ENCODE data around the gene ACTG2.

Gene ACTG2

DNA sequence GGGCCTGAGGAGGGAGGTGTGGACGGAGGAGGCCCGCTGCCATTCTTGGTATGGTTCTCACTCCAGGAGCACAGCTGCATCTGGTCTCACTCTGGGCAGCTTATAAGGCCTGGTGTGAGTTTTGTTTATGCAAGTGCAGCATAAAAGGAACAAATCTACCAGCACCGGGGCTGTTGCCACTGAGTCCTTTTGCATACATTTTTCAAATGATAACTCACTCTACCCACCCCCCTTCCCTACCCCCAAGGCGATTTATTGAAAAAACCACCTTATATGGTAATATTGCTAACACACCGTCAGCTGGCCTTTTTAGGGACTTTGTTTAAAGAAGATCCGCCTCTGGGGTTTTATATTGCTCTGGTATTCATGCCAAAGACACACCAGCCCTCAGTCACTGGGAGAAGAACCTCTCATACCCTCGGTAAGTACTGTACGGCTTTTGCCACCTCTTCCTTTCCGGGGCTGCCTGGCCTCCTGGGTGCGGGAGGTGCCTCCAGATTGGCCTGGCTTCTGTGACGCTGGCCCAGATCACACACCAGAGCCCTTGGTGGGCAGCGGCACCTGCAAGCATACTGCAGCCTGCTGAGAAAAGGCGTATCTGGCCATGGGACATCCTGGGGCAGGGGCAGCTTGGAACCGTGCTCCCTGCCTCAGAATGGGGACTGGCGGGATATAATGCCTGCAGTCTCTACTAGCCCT, at the start of gene ACTG2:
TSS of gene ACTG2 (plus strand) at position 378 of the 699 bp plus-strand sequence. CDS start 8,304 bp downstream, outside the sequence.
- Histone ChIP-seq H3K4me1 (ENCODE audit: control insufficient read depth, insufficient read depth, low read length) (peaks cover 11% of the 10 kb centered on the region), H3K27ac (ENCODE audit: low read depth, low read length) (peak within 1 kb of the TSS; percentile 31; the same call in 1 of the 2 replicates), H3K9me3 (ENCODE audit: control insufficient read depth, insufficient read depth, low read depth, low read length) (no peaks in the 10 kb centered on the region), H3K27me3 (ENCODE audit: control insufficient read depth, insufficient read depth, low read length) (no peaks in the 10 kb centered on the region), H3K4me3 (ENCODE audit: low read depth, low read length) (peak within 1 kb of the TSS; percentile 17; the same call in 1 of the 2 replicates), H3K9ac (ENCODE audit: low read length) (peak within 1 kb of the TSS; percentile 63), H3K36me3 (ENCODE audit: control insufficient read depth, insufficient read depth, low read length) (no peaks in the 10 kb centered on the region)

DNA sequence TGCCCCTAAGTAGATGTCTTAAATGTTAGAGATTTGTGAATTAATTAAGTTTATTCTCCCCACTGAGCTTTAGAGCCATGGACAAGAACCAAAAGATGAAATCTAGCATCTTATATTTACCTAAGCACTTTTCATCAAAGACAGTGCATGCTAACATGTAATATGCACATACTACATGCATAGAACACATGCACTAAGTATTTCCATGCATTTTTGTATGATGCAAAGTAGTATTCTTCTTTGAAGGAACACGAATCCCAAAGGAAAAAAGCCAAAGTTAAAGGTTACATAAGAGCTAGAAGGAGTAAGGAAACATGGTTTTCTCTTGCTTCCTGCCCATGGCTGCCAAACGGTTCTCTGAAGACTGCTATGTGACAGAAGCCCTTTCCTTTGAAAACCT, 48.7 kb upstream of the ACTG2 start:
- Histone ChIP-seq H3K9ac (ENCODE audit: low read length) (no peak overlapping the region), H3K27me3 (ENCODE audit: control insufficient read depth, insufficient read depth, low read length) (no peaks in the 10 kb centered on the region), H3K27ac (ENCODE audit: low read depth, low read length) (no peak overlapping the region), H3K4me1 (ENCODE audit: control insufficient read depth, insufficient read depth, low read length) (no peaks in the 10 kb centered on the region), H3K9me3 (ENCODE audit: control insufficient read depth, insufficient read depth, low read depth, low read length) (no peaks in the 10 kb centered on the region), H3K36me3 (ENCODE audit: control insufficient read depth, insufficient read depth, low read length) (peaks cover 74% of the 10 kb centered on the region), H3K4me3 (ENCODE audit: low read depth, low read length) (no peak overlapping the region)

DNA sequence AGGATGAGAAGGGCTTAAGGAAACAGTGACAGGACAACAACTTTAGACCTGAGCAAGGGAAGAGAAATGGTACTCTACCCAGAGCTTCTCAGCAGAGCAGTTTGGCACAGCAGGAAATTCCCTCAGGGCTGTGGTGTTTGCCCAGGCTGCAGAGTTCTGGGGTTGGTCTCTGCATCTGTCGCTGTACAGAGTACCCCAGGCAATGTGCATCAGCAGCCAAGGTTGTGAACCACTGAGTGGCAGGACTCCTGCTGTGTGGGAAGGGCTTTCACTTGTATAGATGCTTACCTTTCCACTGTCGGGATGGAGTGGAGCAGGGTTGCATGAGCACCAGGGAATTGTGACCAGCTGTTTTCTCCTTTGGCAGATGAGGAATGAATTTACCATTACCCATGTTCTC, 42.8 kb upstream of the ACTG2 start:
- H3K27ac ChIP-seq (ENCODE audit: low read depth, low read length), result no peak overlapping the region
- H3K36me3 ChIP-seq (ENCODE audit: control insufficient read depth, insufficient read depth, low read length), result peaks cover 96% of the 10 kb centered on the region
- H3K4me3 ChIP-seq (ENCODE audit: low read depth, low read length), result no peak overlapping the region
- no peaks in the 10 kb centered on the region for H3K9me3 ChIP-seq (ENCODE audit: control insufficient read depth, insufficient read depth, low read depth, low read length)
- H3K4me1 ChIP-seq (ENCODE audit: control insufficient read depth, insufficient read depth, low read length), result no peaks in the 10 kb centered on the region
- no peak overlapping the region for H3K9ac ChIP-seq (ENCODE audit: low read length)
- H3K27me3 ChIP-seq (ENCODE audit: control insufficient read depth, insufficient read depth, low read length), result no peaks in the 10 kb centered on the region

DNA sequence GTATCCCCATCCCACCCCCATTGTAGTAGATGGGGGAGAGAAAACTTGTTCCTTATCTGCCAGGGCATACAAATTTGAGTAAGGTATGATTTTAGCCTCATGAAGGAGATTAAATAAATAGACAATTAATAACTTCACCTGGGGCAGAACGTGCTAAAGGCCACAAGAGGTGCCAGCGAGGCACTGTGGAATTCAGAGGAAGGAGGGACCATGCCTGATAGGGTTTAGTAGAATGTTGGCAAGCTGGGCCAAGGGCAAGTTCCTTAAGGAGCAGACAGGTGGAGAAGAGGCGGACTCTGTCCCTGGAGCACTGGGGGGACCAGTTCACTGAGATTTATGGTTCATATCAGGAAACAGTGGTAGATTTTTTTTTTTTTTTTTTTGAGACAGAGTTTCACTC, 41.5 kb upstream of the ACTG2 start:
- Histone ChIP-seq H3K27me3 (ENCODE audit: control insufficient read depth, insufficient read depth, low read length) (no peaks in the 10 kb centered on the region), H3K9ac (ENCODE audit: low read length) (no peak overlapping the region), H3K27ac (ENCODE audit: low read depth, low read length) (no peak overlapping the region), H3K36me3 (ENCODE audit: control insufficient read depth, insufficient read depth, low read length) (peaks cover 96% of the 10 kb centered on the region), H3K4me1 (ENCODE audit: control insufficient read depth, insufficient read depth, low read length) (no peaks in the 10 kb centered on the region), H3K4me3 (ENCODE audit: low read depth, low read length) (no peak overlapping the region), H3K9me3 (ENCODE audit: control insufficient read depth, insufficient read depth, low read depth, low read length) (no peaks in the 10 kb centered on the region)

DNA sequence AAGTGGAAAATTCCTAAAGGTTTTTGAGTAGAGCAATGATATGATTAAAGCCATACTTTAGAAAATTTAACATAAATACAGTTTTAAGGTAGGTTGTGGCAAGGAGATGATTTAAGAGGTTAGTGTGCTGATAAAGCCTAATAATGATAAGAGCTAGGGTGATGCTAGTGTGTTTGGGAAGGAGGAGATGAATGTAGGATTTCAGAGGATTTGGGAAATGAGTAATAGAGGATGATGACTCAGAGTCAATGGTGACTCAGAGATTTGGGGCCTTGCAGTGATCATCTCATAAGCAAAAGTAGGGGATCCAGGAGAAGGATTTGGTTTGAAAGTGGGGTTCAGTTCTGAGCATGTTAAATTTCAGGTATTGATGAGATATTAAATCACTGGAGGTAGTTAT, 40.8 kb upstream of the ACTG2 start:
- Histone ChIP-seq H3K9ac (ENCODE audit: low read length) (no peak overlapping the region), H3K36me3 (ENCODE audit: control insufficient read depth, insufficient read depth, low read length) (peaks cover 96% of the 10 kb centered on the region), H3K27ac (ENCODE audit: low read depth, low read length) (no peak overlapping the region), H3K4me3 (ENCODE audit: low read depth, low read length) (no peak overlapping the region), H3K27me3 (ENCODE audit: control insufficient read depth, insufficient read depth, low read length) (no peaks in the 10 kb centered on the region), H3K4me1 (ENCODE audit: control insufficient read depth, insufficient read depth, low read length) (no peaks in the 10 kb centered on the region), H3K9me3 (ENCODE audit: control insufficient read depth, insufficient read depth, low read depth, low read length) (no peaks in the 10 kb centered on the region)

DNA sequence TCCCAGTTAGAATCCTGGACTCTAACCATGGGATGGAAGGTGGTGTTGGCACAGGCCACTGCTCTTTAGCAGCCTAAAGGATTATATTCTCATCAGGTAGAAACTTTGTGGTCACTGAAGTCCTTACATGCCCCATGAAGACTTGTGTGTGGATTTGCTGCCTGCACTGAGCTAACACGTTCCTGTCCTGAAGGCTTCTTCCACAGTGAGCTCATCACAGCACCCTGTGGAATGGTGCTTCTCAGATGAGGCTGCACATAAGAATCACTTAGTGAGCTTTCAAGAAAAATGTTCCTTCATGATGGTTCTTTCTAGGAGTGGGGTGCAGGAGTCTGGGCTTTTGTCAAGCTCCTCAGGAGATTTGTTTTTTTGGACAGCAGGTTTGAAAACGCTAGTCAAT, 37.3 kb upstream of the ACTG2 start:
- no peaks in the 10 kb centered on the region for H3K4me1 ChIP-seq (ENCODE audit: control insufficient read depth, insufficient read depth, low read length)
- H3K4me3 ChIP-seq (ENCODE audit: low read depth, low read length), result no peak overlapping the region
- H3K27me3 ChIP-seq (ENCODE audit: control insufficient read depth, insufficient read depth, low read length), result no peaks in the 10 kb centered on the region
- H3K36me3 ChIP-seq (ENCODE audit: control insufficient read depth, insufficient read depth, low read length), result peaks cover 92% of the 10 kb centered on the region
- no peak overlapping the region for H3K9ac ChIP-seq (ENCODE audit: low read length)
- no peak overlapping the region for H3K27ac ChIP-seq (ENCODE audit: low read depth, low read length)
- H3K9me3 ChIP-seq (ENCODE audit: control insufficient read depth, insufficient read depth, low read depth, low read length), result no peaks in the 10 kb centered on the region

DNA sequence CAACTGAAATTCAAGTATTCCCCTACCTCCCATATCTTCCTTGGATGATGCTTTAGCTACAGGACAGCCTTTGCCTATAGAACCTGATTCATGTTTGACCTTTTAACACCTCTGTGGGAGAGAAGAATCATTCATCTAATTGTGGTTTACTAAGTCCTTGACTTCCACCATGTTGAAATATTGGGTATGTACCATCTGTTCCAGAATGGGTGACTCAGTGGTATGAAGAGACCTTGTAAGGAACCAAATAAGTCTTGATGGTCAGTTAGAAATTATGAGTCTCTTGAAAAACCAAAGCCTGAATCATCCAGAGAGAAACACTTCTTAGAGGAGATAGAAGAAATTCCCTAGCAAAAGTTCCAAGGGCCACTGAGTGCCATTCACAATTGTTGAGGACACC, 36.6 kb upstream of the ACTG2 start:
- H3K27me3 ChIP-seq (ENCODE audit: control insufficient read depth, insufficient read depth, low read length), result no peaks in the 10 kb centered on the region

DNA sequence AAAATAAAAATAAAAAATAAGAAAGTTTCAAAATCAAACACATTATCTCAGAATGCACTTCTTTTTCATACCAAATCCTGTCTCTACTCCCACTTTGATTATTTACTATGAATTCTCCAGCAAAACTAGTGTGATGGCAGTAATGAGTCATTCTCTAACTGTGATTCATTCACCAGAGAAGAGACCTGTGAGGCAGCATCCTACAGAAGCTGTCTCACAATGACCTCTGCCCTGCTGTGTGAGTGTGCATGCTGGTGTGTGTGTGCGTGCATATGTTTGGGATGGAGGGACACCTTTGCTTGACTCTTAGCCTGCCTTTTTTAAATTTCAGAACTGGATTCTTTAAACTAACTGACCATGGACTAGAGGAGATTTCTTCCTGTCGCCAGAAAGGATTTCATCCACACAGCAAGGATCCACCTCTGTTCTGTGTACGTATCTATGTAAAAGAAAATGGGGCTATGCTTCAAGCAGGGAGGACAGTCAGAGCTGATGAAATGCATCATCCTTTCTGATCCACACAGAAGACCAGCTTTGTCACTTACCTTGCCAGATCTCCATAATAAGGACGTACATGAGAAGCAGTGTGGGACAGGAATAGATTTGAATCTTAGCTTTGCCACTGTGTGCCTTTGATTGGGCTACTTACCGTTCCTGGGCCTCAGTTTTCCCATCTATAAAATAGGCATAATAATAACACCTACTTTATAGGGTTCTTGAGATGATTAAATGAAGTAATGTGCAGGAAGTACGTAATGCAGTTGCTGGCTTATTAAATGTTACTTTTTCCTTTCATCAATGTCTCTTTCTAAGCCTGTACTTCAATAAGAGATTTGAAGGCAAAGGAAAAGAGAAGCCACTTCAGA, 32.9 kb upstream of the ACTG2 start:
- H3K4me1 ChIP-seq (ENCODE audit: control insufficient read depth, insufficient read depth, low read length), result no peaks in the 10 kb centered on the region
- H3K27ac ChIP-seq (ENCODE audit: low read depth, low read length), result no peak overlapping the region
- no peak overlapping the region for H3K9ac ChIP-seq (ENCODE audit: low read length)
- H3K9me3 ChIP-seq (ENCODE audit: control insufficient read depth, insufficient read depth, low read depth, low read length), result no peaks in the 10 kb centered on the region
- H3K27me3 ChIP-seq (ENCODE audit: control insufficient read depth, insufficient read depth, low read length), result no peaks in the 10 kb centered on the region
- no peak overlapping the region for H3K4me3 ChIP-seq (ENCODE audit: low read depth, low read length)
- H3K36me3 ChIP-seq (ENCODE audit: control insufficient read depth, insufficient read depth, low read length), result peaks cover 90% of the 10 kb centered on the region

More for the DNA sequence above, 36.6 kb upstream of the ACTG2 start:
- Histone ChIP-seq H3K27ac (ENCODE audit: low read depth, low read length) (no peak overlapping the region), H3K9ac (ENCODE audit: low read length) (no peak overlapping the region), H3K4me1 (ENCODE audit: control insufficient read depth, insufficient read depth, low read length) (no peaks in the 10 kb centered on the region), H3K4me3 (ENCODE audit: low read depth, low read length) (no peak overlapping the region), H3K36me3 (ENCODE audit: control insufficient read depth, insufficient read depth, low read length) (peaks cover 92% of the 10 kb centered on the region), H3K9me3 (ENCODE audit: control insufficient read depth, insufficient read depth, low read depth, low read length) (no peaks in the 10 kb centered on the region)

DNA sequence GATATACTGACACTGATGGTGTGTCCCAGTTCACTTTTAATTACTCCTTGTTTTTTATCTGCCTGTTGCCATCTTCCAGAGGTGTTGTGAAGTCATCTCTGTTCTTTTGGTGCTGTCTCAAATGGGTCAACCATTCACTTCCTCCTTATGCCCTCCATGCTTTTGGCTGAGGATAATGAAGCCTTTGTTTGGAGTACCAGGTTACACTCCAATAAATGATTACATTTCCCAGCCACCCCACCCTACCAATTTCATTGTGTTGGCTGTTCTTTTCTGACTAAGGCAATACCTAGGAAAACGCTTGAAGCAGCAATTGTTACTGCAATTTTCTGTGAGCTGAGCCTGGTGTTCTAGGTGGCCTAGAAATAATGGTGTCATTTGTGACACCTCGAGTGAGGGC, 29.8 kb upstream of the ACTG2 start:
- H3K4me1 ChIP-seq (ENCODE audit: control insufficient read depth, insufficient read depth, low read length), result no peaks in the 10 kb centered on the region
- no peak overlapping the region for H3K27ac ChIP-seq (ENCODE audit: low read depth, low read length)
- no peaks in the 10 kb centered on the region for H3K27me3 ChIP-seq (ENCODE audit: control insufficient read depth, insufficient read depth, low read length)
- H3K36me3 ChIP-seq (ENCODE audit: control insufficient read depth, insufficient read depth, low read length), result peaks cover 82% of the 10 kb centered on the region
- no peaks in the 10 kb centered on the region for H3K9me3 ChIP-seq (ENCODE audit: control insufficient read depth, insufficient read depth, low read depth, low read length)
- no peak overlapping the region for H3K4me3 ChIP-seq (ENCODE audit: low read depth, low read length)
- H3K9ac ChIP-seq (ENCODE audit: low read length), result no peak overlapping the region

DNA sequence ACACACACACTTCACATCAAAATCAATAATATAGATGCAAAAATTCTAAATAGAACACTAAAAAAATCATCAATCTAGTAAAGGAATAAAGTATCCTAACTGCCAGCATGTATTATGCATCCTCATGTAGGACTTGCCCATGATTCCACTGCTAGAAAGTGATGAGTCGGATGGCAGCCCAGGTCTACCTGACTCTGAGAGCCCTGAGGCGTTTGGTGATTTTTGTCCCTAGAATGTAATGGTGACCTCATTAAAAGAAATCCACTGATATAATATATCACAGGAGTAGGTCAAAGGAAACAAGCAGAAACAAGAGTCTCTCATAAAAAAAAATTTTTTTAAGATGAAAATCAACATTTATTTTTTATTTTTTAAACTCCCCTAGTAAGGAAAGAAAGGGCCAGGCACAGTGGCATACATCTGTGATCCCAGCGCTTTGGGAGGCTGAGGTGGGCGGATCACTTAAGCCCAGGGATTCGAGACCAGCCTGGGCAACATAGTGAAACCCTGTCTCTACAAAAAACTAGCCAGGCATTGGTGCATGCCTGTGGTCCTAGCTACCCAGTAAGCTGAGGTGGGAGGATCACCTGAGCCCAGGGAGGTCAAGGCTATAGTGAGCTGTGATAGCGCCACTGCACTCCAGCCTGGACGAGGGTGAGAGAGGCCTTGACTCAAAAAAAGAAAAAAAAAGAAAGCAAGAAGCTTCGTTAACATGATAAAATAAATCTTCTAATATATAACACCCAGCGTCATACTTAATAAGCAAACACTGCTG, 24.4 kb upstream of the ACTG2 start:
- H3K4me3 ChIP-seq (ENCODE audit: low read depth, low read length), result no peak overlapping the region
- H3K36me3 ChIP-seq (ENCODE audit: control insufficient read depth, insufficient read depth, low read length), result peaks cover 36% of the 10 kb centered on the region
- no peaks in the 10 kb centered on the region for H3K4me1 ChIP-seq (ENCODE audit: control insufficient read depth, insufficient read depth, low read length)
- no peaks in the 10 kb centered on the region for H3K9me3 ChIP-seq (ENCODE audit: control insufficient read depth, insufficient read depth, low read depth, low read length)
- no peak overlapping the region for H3K9ac ChIP-seq (ENCODE audit: low read length)
- H3K27ac ChIP-seq (ENCODE audit: low read depth, low read length), result no peak overlapping the region
- no peaks in the 10 kb centered on the region for H3K27me3 ChIP-seq (ENCODE audit: control insufficient read depth, insufficient read depth, low read length)

DNA sequence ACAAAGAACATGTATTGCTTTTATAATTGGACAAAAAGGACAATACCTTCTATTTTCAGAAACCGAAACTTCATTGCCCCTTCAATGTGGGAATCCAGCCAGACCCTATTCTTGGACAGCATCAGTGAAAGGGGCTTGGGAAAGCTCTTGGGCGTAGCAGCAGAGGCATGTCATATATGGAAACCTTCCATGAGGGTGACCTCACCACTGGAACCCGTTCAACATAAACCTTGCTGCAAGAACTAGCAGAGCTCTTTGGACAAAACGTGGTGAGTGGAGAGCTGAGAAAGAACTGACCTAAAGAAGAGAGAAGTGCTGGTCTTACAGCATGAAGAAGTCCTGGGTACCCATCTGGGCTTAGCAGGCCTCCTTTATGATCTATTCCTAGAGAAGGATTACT, 22.7 kb upstream of the ACTG2 start:
- no peaks in the 10 kb centered on the region for H3K4me1 ChIP-seq (ENCODE audit: control insufficient read depth, insufficient read depth, low read length)
- H3K9ac ChIP-seq (ENCODE audit: low read length), result no peak overlapping the region
- H3K4me3 ChIP-seq (ENCODE audit: low read depth, low read length), result no peak overlapping the region
- H3K27me3 ChIP-seq (ENCODE audit: control insufficient read depth, insufficient read depth, low read length), result no peaks in the 10 kb centered on the region
- no peaks in the 10 kb centered on the region for H3K9me3 ChIP-seq (ENCODE audit: control insufficient read depth, insufficient read depth, low read depth, low read length)
- no peak overlapping the region for H3K27ac ChIP-seq (ENCODE audit: low read depth, low read length)
- peaks cover 19% of the 10 kb centered on the region for H3K36me3 ChIP-seq (ENCODE audit: control insufficient read depth, insufficient read depth, low read length)
